Skin epidermis (tissue), 12 donors: ENCODE data around the gene LONP1.
A peak's percentile ranks its signal among the peaks of the same experiment; 100 is the strongest.
"Not testable (repeated sequence)": the region's sequence is repeated elsewhere in the genome, so short reads cannot be mapped to it uniquely, and the experiment has no call there.

ENCODE experiments used
- H3K27ac ChIP-seq, 21 experiments: fragments of 200-600 bp; sonication (generic) in 11 of 21; one replicate each; pipeline ENCODE4 v1.5.0; 2020; ENCODE audit warnings: mild to moderate bottlenecking in 3 of 21, inconsistent platforms in 2 of 21, moderate library complexity in 2 of 21
- H3K4me3 ChIP-seq, 7 experiments: fragments of 200-600 bp; sonication (generic) in 2 of 7; one replicate each; pipeline ENCODE4 v1.5.0; 2020; ENCODE audit warnings: inconsistent platforms in 2 of 7, mild to moderate bottlenecking in 2 of 7, moderate library complexity in 1 of 7

LONP1 gene

DNA sequence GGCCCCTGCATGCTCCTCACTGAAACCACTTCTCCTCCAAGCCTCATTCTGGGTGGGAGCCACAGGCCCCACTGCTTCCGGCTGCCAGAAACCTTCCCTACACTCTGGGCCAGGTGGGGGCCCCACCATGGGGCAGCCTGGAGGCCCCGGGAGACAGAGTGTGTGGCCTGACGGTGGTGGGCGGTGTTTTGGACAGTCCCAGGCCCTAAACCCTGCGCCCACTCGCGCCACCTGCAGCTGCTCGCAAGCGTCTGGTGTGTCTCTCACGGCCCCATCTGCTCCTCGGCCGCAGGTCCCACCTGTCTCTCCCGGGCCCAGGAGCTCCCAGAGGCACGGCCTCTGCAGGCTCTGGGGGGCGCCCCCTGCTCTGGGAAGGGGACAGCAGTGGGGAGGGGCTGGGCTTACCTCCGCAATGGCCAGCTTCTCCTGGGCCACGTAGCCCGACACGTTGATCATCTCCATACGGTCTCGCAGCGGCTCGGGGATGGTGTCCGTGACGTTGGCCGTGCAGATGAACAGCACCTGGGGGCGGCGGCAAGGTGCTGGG lies 24.2 kb downstream of the LONP1 start:
- H3K27ac ChIP-seq, result no peak overlapping the region

DNA sequence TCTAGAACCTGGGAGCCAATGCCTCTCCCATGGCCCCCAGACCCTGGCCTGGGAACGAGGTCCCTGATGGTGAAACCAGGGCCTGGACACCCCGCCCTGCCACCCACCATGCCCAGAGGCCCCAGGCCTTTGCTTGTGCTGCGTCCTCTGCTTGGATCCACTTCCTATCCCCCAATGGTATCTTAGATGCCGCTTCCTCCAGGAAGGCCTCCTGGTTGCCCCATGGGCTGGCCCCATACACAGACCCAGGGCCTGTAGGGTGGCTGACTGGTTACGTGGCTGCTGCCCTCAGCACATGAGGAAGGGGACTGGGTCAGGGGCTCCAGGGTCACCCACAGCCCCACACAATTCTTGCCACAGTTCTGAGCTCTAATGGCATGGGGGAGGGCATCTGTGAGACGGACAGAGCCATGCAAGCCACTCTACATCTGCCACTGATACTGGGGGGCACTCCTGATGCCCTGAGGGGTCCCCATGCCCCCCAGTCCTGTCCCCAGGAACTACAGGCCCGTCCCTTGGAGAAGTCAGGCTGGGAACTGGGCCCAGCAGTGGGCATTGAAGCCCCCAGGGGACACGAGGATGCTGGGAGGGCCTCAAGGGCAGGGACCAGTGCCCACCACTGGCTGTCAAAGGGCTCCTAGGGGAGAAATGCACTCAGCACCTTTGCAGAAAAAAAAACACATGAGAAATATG lies 24.8 kb downstream of the LONP1 start:
- H3K4me3 ChIP-seq, result no peak overlapping the region
- H3K27ac ChIP-seq, result no peak overlapping the region

More for the DNA sequence above, 24.2 kb downstream of the LONP1 start:
- no peak overlapping the region for H3K4me3 ChIP-seq

DNA sequence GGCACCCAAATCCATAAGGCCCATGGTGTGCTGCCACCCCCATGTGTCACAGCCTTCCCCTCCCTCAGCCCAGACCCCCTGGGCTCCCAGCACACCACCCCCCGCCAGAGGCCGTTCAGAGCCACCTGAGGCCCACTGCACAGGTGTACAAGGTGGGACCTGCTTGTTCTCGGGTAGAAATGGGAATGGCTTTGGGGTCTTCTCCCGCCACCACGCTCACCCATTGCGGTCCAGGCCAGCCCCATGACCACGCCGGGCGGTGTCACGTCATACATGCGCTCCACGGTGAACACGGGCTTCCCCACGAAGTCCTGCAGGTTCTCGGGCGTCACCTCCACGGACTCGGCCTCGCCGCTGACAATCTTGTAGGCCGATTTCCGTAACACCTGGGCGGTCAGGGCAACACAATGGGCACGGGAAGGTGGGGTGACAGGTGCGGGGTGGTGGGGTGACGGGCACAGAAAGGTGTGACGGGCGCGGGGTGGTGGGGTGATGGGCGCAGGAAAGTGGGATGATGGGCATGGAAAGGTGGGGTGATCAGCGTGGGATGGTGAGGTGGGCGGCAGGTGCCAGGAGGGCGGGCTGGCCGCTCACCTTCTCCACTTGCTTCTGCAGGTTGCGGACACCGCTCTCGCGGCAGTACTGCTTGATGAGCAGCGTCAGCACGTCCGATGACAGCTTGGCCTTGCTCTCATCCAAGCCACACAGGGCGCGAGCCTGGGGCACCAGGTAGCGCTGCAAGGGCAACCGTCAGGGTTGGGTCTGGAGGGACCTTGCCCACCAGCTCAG lies 25.6 kb downstream of the LONP1 start:
- Histone ChIP-seq H3K4me3 (no peak overlapping the region), H3K27ac (no peak overlapping the region)

DNA sequence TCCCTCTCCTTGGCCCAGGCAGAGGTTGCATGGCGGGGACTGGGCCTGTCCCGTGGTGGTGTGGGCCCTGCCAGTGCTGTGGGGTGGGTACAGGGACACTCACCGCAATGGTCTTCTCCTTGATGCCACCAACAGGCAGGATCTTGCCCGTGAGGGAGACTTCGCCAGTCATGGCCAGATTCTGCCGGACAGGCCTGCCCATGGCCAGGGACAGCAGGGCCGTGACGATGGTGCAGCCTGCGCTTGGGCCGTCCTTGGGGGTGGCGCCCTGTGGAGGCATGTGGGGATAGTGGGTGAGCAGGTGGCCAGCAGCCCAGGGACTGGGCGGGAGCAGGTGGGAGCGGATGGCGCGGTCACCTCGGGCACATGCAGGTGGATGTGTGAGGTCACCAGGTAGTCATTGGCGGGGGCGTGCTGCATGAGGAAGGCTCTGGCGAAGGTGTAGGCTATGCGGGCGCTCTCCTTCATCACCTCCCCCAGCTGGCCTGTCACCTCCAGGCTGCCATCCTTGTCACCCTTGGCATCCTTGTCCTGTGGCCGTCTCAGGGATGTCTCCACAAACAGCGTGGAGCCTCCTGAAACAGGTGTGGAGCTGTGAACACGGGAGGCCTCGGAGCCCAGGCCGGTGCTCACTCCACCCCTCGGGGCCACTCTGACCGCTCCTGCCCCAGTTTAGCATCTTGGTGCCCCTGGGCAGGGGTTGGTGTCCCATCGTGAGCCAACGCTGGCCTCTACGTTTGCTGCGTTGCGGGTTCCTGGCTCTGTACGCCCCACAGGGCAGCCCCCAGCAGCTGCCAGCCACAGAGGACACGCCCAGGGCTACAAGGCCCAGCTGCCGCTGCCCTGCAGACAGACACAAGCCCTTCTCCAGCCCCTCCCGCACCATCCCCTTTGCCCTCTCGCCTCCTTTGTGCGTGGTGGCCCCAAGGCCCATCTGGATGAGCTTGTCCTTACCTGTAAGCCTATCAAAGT lies 26.5 kb downstream of the LONP1 start:
- peak overlapping the region in 5 of 21 experiments; percentile 0 to 36 (median 25) for H3K27ac ChIP-seq
- H3K4me3 ChIP-seq, result no peak overlapping the region

DNA sequence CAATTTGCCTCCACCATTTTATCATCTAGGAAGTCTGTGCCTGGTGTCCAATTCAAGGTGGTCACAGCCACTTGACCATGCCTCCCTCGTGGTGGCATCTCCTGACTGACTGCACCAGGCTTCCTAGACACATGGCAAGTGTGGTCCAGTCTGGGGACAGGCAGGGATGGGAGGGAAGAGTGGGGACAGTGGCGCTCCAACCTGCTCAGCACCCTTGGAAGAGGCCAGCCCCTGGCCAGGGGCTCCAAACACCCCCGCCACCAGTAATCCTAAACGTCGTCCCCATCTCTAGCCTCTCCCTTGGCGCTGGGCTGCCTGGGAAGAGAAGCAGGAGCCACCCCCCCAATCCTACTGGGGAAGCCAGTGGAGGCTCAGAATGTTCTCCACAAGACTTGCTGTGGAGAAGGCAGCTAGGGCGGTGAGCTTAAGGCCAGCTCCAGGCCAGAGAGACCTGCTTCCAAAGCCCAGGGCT lies 27.2 kb downstream of the LONP1 start:
- Histone ChIP-seq H3K27ac (peak overlapping the region in 7 of 21 experiments; percentile 0 to 93 (median 35)), H3K4me3 (no peak overlapping the region)

DNA sequence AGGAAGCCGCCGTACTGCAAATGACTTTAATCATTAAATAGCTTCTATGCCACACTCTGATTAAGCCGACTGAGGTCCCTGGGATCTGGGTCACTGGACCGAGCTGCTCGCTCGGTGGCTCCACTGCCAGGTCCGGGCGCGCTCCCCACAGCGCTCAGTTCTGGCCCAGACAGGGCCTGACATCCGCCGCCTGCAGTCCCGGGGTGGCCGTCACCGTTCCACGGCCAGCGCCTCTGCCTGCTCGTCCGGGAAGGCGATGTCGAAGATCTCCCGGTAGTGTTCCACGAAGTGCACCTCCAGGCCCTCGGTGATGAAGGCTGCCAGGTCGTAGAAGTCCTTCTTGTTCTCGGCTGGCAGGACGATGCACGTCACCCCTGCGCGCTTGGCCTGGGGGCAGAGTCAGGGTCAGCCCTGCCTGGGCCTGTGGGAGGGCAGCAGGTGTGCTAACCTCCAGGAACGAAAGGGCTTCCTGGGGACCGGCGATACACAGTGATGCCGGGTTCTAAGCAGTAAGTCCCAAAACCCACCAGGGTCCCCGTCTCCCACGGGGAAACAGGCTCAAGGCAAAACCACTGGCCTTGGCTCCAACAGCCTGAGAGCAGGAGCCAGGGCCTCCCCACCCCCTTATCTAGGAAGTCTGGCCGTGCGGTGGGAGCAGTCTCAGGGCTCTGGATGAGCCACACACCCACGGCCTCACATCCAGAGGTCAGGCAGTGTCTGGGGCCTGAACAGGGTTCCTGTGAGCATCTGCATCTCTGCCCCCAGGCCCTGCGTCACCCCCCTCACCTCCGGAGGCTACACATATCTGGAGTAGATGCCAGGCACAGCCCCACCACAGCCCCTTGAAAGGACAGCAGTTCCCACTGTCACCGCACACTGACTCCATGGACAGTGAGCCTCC lies 27.9 kb downstream of the LONP1 start:
- Histone ChIP-seq H3K4me3 (peak overlapping the region; percentile 64 to 91 (median 79)), H3K27ac (peak overlapping the region in 18 of 21 experiments; percentile 80 to 96 (median 91))

DNA sequence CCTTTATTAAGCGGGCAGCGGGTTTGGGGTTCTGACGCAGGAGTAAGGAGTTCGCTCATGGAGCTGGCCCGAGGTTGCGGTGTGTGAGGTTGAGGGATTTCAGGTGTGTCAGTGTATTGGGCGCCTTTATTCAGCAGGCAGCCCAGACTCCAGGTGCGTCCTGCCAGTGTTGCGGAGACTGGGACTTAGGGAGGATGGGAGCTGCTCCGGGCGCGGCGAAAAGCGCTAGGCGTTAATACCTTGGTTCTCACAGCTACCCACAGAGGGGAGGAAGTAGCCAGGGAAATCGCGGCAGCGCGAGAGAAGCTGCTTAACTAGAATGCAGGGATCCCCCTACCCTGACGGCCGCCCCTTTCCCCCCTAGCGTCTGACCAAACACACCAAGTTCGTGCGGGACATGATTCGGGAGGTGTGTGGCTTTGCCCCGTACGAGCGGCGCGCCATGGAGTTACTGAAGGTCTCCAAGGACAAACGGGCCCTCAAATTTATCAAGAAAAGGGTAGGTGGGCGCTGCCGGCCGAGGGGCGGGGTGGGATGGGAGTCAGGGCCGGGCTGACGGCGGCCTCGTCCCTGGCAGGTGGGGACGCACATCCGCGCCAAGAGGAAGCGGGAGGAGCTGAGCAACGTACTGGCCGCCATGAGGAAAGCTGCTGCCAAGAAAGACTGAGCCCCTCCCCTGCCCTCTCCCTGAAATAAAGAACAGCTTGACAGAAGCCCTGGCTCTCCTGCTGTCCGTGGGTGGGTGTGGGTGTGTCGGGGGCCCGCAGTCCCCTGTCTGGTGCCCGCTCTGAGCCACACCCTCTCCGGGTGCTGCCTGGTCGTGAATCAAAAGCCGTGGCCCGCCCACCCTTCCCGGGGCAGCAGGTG lies 28.8 kb downstream of the LONP1 start:
- Histone ChIP-seq H3K27ac (peak overlapping the region in 20 of 21 experiments; percentile 71 to 96 (median 91)), H3K4me3 (peak overlapping the region; percentile 64 to 91 (median 79))

DNA sequence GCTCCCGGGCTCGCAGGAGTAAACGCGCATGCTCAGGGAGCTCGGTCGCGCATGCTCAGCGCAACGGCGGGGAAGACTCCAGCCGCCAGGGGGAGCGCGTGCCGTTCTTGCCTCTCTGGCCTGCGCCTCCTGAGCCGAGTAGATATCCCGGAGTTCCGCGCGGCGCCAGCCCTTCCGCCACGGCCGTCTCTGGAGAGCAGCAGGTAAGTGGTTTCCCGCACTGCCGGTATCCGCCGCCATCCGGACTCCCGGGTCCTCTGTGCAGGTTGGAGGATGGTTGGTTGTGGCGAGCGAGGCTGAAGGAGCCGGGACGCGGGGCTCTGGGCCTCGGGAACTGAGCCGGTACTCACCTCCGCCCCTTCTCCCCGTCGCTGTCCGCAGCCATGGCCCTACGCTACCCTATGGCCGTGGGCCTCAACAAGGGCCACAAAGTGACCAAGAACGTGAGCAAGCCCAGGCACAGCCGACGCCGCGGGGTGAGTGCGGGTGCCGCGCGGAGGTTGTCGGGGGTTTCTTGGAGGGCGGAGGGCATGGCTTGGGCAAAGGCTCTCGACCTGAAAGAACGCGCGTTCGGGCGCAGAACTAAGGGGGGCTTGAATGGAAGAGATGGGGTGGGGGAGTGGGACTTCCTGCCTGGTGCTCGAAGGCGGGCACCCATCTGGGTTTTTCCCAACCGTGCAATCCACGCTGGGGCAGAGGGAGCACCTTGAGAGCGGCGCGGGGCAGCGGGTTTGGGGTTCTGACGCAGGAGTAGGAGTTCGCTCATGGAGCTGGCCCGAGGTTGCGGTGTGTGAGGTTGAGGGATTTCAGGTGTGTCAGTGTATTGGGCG lies 29.6 kb downstream of the LONP1 start, which contains the start of gene RPL36:
Gene RPL36 (plus strand): TSS at position 171 of the 830 bp plus-strand sequence. CDS start 213 bp downstream, at position 384.
- peak within 1 kb of the TSS; percentile 71 to 96 (median 91) for H3K27ac ChIP-seq
- peak within 1 kb of the TSS; percentile 64 to 91 (median 79) for H3K4me3 ChIP-seq

DNA sequence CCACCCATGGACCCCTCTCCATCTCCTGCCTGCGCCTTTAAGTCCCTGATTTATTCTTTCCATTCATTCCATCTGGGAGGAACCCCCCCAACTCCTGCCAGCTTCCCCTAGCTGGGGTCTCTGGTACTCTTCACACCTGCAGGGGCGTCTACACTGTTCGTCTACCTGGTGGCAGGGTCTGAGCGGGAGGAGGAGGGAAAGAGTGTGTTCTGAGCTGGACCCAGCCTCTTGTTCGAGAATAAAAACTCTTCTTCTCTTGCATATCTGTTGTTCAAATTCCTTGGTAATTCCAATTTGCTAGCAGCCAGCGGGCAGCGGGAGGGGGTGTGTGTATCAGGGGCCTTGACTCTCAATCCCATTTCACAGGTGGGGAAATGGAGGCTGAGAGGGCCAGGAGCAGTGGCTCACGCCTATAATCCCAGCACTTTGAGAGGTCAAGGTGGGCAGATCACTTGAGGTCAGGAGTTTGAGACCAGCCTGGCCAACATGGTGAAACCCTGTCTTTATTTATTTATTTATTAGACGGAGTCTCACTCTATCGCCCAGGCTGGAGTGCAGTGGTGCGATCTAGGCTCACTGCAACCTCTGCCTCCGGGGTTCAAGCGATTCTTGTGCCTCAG lies 31.6 kb downstream of the LONP1 start:
- H3K4me3 ChIP-seq, result not testable (repeated sequence)
- H3K27ac ChIP-seq, result peak overlapping the region in 1 of 21 experiments; percentile 16

DNA sequence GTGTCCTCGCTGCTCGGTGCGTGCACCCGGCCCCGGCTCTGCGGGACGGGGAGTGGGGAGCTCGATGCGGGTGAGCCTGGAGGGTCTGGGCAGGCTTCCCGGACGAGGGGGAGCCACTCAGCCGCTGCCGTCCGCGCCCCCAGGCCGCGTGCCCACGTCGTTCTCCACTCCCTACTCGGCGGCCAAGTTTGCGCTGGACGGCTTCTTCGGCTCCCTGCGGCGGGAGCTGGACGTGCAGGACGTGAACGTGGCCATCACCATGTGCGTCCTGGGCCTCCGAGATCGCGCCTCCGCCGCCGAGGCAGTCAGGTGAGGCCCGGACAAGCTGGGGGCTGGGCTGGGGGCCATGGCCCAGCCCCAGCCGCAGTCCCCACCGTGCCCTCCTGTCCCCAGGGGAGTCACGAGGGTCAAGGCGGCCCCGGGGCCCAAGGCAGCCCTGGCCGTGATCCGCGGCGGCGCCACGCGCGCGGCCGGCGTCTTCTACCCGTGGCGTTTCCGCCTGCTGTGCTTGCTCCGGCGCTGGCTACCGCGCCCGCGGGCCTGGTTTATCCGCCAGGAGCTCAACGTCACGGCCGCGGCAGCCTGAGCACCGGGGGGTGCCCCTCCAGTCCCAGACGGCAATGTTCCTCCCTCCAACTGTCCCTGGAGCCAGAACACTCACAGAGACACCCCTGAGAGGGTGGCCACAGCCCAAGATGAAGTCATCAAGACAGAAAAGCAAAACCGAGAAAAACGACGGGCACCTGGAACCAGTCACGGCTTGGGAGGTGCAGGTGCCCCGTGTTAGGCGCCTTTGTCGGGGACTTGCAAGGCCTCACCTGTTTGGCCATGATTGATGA lies 32.4 kb downstream of the LONP1 start:
- peak overlapping the region in 16 of 21 experiments; percentile 16 to 85 (median 62) for H3K27ac ChIP-seq
- H3K4me3 ChIP-seq, result peak overlapping the region; percentile 37 to 69 (median 51)

DNA sequence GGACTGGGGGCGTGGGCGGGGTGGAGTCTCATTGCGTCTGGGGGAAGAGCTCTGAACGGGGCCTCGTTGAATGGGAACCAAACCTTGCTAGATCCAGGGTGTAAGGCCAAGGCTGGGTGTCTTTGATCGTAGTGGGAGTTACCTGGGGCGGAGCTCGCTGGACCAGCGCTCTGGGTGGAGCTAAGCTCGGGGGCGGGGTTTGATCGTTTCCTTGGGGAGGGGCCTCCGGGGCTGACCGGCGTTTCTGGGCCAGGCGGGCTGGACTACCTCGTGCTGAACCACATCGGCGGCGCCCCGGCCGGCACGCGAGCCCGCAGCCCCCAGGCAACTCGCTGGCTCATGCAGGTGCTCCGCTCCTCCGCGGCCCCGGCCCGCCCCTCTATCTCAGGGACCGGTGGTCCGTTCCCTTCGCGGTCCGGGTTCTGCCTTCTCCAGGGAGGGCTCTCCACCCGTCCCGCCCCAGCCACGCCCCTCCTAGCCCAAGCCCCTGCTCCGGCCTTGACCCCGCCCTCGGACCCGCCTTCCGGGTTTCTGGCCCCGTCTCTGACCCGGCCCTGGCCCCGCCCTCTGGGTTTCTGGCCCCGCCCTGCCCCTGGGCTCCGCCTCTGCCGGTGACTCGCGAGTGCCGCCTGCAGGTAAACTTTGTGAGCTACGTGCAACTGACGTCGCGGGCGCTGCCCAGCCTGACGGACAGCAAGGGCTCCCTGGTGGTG lies 33.1 kb downstream of the LONP1 start:
- Histone ChIP-seq H3K4me3 (peak overlapping the region; percentile 37 to 69 (median 51)), H3K27ac (peak overlapping the region in 20 of 21 experiments; percentile 17 to 85 (median 62))

DNA sequence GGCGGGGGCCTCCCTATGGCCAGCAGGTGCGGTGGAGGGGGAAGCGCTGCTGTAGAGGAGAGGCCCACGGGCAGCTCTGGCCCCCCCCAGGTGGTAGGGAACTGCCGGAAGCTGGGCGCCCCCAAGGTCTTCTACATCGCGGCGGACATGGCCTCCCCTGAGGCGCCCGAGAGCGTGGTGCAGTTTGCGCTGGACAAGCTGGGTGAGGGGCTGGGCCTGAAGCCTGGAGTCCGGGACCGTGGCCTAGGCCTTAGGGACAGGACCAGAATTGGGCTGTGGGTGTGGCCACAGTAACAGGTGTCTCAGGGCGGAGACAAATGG lies 33.7 kb downstream of the LONP1 start:
- peak overlapping the region in 17 of 21 experiments; percentile 17 to 85 (median 63) for H3K27ac ChIP-seq
- H3K4me3 ChIP-seq, result peak overlapping the region in 6 of 7 experiments; percentile 45 to 69 (median 52)

DNA sequence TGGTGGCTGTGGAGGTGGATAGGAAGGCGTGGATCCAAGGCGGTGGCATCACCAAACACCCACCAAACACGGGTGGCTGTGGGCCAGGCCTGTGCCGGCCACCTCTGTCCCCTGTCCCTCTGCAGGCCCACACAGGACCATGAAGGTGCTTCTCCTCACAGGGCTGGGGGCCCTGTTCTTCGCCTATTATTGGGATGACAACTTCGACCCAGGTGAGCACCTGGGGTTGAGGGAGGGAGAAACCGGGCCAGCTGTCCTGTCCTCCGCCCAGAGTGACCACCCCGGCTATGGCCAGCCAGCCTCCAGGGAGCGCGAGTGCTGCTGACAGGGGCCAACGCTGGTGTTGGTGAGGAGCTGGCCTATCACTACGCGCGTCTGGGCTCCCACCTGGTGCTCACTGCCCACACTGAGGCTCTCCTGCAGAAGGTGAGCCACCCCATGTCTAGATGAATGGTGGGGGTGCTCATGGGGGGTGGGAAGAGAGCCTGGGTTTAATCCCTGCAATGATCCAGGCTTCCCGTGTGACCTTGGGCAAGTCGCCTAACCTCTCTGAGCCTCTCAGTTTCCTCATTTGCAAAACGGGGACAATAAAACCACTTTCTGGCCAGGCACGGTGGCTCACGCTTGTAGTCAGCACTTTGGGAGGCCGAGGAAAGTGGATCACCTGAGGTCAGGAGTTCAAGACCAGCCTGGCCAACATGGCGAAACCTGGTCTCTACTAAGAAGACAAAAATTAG lies 35.1 kb downstream of the LONP1 start:
- Histone ChIP-seq H3K4me3 (no peak overlapping the region), H3K27ac (peak overlapping the region in 1 of 21 experiments; percentile 21)
